Measurements from ENCODE around the gene TACO1. TPM values are rescaled to one million over a fixed set of nuclear protein-coding genes. Genes with fewer than 3 reads are reported as not detected.

TACO1 gene
- total RNA-seq, 1 donor from 2014 or later: 24.4 TPM

- H3K9me3 Mint-ChIP-seq: no peaks in the 10 kb centered on the region
- no peaks in the 10 kb centered on the region for H3K27me3 Mint-ChIP-seq
- H3K27ac Mint-ChIP-seq: no peak overlapping the region
- H3K4me1 Mint-ChIP-seq (ENCODE audit: unreplicated experiment): no peaks in the 10 kb centered on the region
- H3K36me3 Mint-ChIP-seq: peaks cover 9% of the 10 kb centered on the region
- DNase-seq (ENCODE audit: extremely low spot score, unreplicated experiment): no peak
- TF ChIP-seq CTCF (conservative IDR thresholded peaks at IDR 0.05): no peak
- H3K4me3 Mint-ChIP-seq: no peak overlapping the region
These were observed 44.2 kb downstream of the TACO1 start for GRCh38 chr17:63644846-63645245.

- no peak overlapping the region for H3K4me3 Mint-ChIP-seq
- no peak overlapping the region for H3K27ac Mint-ChIP-seq
- H3K27me3 Mint-ChIP-seq: no peaks in the 10 kb centered on the region
- TF ChIP-seq CTCF (conservative IDR thresholded peaks at IDR 0.05): no peak
- H3K9me3 Mint-ChIP-seq: no peaks in the 10 kb centered on the region
- DNase-seq (ENCODE audit: extremely low spot score, unreplicated experiment): no peak
- no peaks in the 10 kb centered on the region for H3K4me1 Mint-ChIP-seq (ENCODE audit: unreplicated experiment)
- H3K36me3 Mint-ChIP-seq: peaks cover 9% of the 10 kb centered on the region
These were observed 45.2 kb downstream of the TACO1 start for GRCh38 chr17:63645775-63646487.

- H3K27me3 Mint-ChIP-seq: no peaks in the 10 kb centered on the region
- no peak overlapping the region for H3K4me3 Mint-ChIP-seq
- DNase-seq (ENCODE audit: extremely low spot score, unreplicated experiment): no peak
- no peak overlapping the region for H3K27ac Mint-ChIP-seq
- TF ChIP-seq CTCF (conservative IDR thresholded peaks at IDR 0.05): no peak
- H3K4me1 Mint-ChIP-seq (ENCODE audit: unreplicated experiment): no peaks in the 10 kb centered on the region
- no peaks in the 10 kb centered on the region for H3K9me3 Mint-ChIP-seq
- H3K36me3 Mint-ChIP-seq: peaks cover 8% of the 10 kb centered on the region
These were observed 45.8 kb downstream of the TACO1 start for GRCh38 chr17:63646488-63646806.

- TF ChIP-seq CTCF (conservative IDR thresholded peaks at IDR 0.05): no peak
These were observed 46.5 kb downstream of the TACO1 start for GRCh38 chr17:63647065-63647725.

GRCh38 chr17:63647936-63648335, 47.2 kb downstream of the TACO1 start:
- no peak overlapping the region for H3K4me3 Mint-ChIP-seq
- TF ChIP-seq CTCF (conservative IDR thresholded peaks at IDR 0.05): no peak
- DNase-seq (ENCODE audit: extremely low spot score, unreplicated experiment): no peak
- no peaks in the 10 kb centered on the region for H3K9me3 Mint-ChIP-seq
- peaks cover 9% of the 10 kb centered on the region for H3K36me3 Mint-ChIP-seq
- H3K27ac Mint-ChIP-seq: no peak overlapping the region
- H3K4me1 Mint-ChIP-seq (ENCODE audit: unreplicated experiment): no peaks in the 10 kb centered on the region
- H3K27me3 Mint-ChIP-seq: no peaks in the 10 kb centered on the region

More at GRCh38 chr17:63647065-63647725, 46.5 kb downstream of the TACO1 start:
- Mint-ChIP-seq H3K4me1 (ENCODE audit: unreplicated experiment) (no peaks in the 10 kb centered on the region), H3K27ac (no peak overlapping the region), H3K9me3 (no peaks in the 10 kb centered on the region), H3K36me3 (peaks cover 8% of the 10 kb centered on the region), H3K27me3 (no peaks in the 10 kb centered on the region), H3K4me3 (no peak overlapping the region)
- no peak for DNase-seq (ENCODE audit: extremely low spot score, unreplicated experiment)

Measured in type B pancreatic cell (in vitro differentiated cells).